ENCODE data around the gene CHRNA3.

GRCh38 chr15:78633348-78633747 is 12.6 kb upstream of the CHRNA3 start:
- TF ChIP-seq CTCF (IDR thresholded peaks at IDR 0.05; ENCODE audit: insufficient read depth, low read length, poor library complexity, severe bottlenecking) = no peak
- no peak for TF ChIP-seq EZH2phosphoT487 (conservative IDR thresholded peaks at IDR 0.05; ENCODE audit: low read length)
